ENCODE data around the gene MEOX1. TPM values are rescaled to one million over a fixed set of nuclear protein-coding genes. Genes with fewer than 3 reads are reported as not detected.

Gene MEOX1
- total and polyA plus RNA-seq, 2 donors, result 2.1 to 9.0 TPM

DNA sequence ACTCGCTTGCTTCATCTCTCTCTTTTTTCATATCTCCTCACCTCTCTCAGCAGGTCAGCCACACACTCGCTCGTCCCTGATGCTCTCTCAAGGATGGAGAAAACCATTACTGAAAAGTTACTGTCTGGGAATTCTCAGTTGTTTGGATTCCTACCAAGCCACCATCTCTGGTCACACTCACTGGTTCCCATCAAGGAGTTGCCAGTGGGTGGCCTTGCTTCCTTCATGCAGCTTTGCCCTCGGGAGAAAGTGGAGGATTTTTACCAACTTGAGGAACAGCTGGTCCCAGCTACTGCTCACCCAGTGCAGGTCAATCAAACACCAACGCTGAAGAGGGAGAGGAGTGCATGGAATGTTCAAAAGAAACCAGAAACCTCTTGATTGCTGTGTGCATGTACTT, 25.3 kb downstream of the MEOX1 start:
- no peak for DNase-seq (ENCODE audit: low read depth in 6 of 9, low spot score in 9 of 9)
- Histone ChIP-seq H3K9me3 (ENCODE audit: control insufficient read depth in 2 of 2, insufficient read depth in 1 of 2, low read length in 1 of 2) (no peaks in the 10 kb centered on the region), H3K36me3 (ENCODE audit: control insufficient read depth in 2 of 2, insufficient read depth in 2 of 2, low read length in 1 of 2) (no peaks in the 10 kb centered on the region), H3K27me3 (ENCODE audit: control insufficient read depth in 2 of 2, insufficient read depth in 1 of 2, low read length in 1 of 2) (no peaks in the 10 kb centered on the region), H3K27ac (ENCODE audit: low read depth in 1 of 2, low read length in 1 of 2) (no peak overlapping the region), H3K4me1 (ENCODE audit: control insufficient read depth in 2 of 2, insufficient read depth in 2 of 2, low read length in 2 of 2) (peaks cover 0 to 18% of the 10 kb centered on the region in 2 donors), H3K4me3 (ENCODE audit: low read length in 2 of 2) (no peak overlapping the region)
- 93% methylated on average over 5 of the region's 5 CpGs for WGBS

DNA sequence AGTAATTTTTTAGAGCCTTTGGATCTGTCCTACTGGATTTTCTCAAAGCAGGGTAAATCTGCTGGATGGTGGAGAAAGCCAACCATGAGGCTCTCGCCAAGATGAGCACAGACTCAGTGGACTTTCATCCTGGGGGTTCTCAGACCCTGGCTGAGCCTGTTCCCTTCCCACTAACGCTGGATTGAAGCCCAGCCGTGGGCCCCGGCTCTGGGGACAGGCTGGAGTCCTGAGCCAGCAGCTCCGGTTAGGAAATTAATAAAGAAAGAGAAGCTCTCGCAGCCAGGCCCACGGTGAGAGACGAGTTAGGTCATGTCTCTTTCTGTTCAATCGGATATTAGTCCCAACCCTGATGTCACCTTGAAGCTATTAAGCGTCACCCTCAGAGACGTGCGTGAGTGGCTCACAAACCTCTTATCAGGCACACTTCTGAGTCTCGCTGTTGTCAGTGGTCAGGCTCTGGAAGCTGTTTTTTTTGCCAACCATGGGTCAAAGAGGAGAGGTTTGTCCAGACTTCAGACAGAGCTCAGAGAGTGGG, 27.1 kb downstream of the MEOX1 start:
- peaks cover 0 to under 1% of the 10 kb centered on the region in 2 donors for H3K27me3 ChIP-seq (ENCODE audit: control insufficient read depth in 2 of 2, insufficient read depth in 1 of 2, low read length in 1 of 2)
- H3K27ac ChIP-seq (ENCODE audit: low read depth in 1 of 2, low read length in 1 of 2), result peak overlapping the region in 1 of 2 donors; percentile 52
- DNase-seq (ENCODE audit: low read depth in 6 of 9, low spot score in 9 of 9), result no peak
- H3K4me3 ChIP-seq (ENCODE audit: low read length in 2 of 2), result no peak overlapping the region
- H3K4me1 ChIP-seq (ENCODE audit: control insufficient read depth in 2 of 2, insufficient read depth in 2 of 2, low read length in 2 of 2), result peaks cover 0 to 7% of the 10 kb centered on the region in 2 donors
- 88% methylated on average over 13 of the region's 13 CpGs for WGBS
- H3K9me3 ChIP-seq (ENCODE audit: control insufficient read depth in 2 of 2, insufficient read depth in 1 of 2, low read length in 1 of 2), result no peaks in the 10 kb centered on the region
- no peaks in the 10 kb centered on the region for H3K36me3 ChIP-seq (ENCODE audit: control insufficient read depth in 2 of 2, insufficient read depth in 2 of 2, low read length in 1 of 2)

GRCh38 chr17:43632221-43632620, 29.5 kb downstream of the MEOX1 start:
- no peaks in the 10 kb centered on the region for H3K9me3 ChIP-seq (ENCODE audit: control insufficient read depth in 2 of 2, insufficient read depth in 1 of 2, low read length in 1 of 2)
- no peak for DNase-seq (ENCODE audit: low read depth in 6 of 9, low spot score in 9 of 9)
- H3K27ac ChIP-seq (ENCODE audit: low read depth in 1 of 2, low read length in 1 of 2), result no peak overlapping the region
- no peak overlapping the region for H3K4me3 ChIP-seq (ENCODE audit: low read length in 2 of 2)
- peaks cover 0 to 9% of the 10 kb centered on the region in 2 donors for H3K27me3 ChIP-seq (ENCODE audit: control insufficient read depth in 2 of 2, insufficient read depth in 1 of 2, low read length in 1 of 2)
- H3K4me1 ChIP-seq (ENCODE audit: control insufficient read depth in 2 of 2, insufficient read depth in 2 of 2, low read length in 2 of 2), result peaks cover 0 to 7% of the 10 kb centered on the region in 2 donors
- H3K36me3 ChIP-seq (ENCODE audit: control insufficient read depth in 2 of 2, insufficient read depth in 2 of 2, low read length in 1 of 2), result no peaks in the 10 kb centered on the region
- 96% methylated on average over 10 of the region's 10 CpGs for WGBS

DNA sequence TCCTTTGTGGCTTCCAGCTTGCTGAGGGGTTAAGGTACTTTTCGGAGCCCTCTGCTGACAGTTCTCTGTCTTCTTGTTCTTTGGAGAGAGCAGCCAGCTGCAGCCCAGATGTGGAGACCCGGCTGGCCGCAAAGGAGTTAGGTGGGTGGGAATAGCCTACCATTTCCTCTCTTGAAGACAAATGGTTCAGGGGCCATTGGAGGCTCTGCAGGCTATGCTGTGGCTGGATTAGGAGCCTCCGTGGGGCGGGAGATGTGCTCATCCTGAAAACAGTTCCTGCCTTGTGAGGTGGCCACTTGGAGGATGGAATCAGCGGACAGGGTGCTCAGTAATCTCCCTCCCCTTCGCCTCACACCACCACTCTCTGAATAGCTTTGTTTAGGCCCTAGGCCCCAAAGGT, 30.3 kb downstream of the MEOX1 start:
- Histone ChIP-seq H3K9me3 (ENCODE audit: control insufficient read depth in 2 of 2, insufficient read depth in 1 of 2, low read length in 1 of 2) (no peaks in the 10 kb centered on the region), H3K27me3 (ENCODE audit: control insufficient read depth in 2 of 2, insufficient read depth in 1 of 2, low read length in 1 of 2) (peaks cover 0 to 9% of the 10 kb centered on the region in 2 donors), H3K4me1 (ENCODE audit: control insufficient read depth in 2 of 2, insufficient read depth in 2 of 2, low read length in 2 of 2) (peaks cover 0 to 7% of the 10 kb centered on the region in 2 donors), H3K4me3 (ENCODE audit: low read length in 2 of 2) (no peak overlapping the region), H3K36me3 (ENCODE audit: control insufficient read depth in 2 of 2, insufficient read depth in 2 of 2, low read length in 1 of 2) (no peaks in the 10 kb centered on the region), H3K27ac (ENCODE audit: low read depth in 1 of 2, low read length in 1 of 2) (no peak overlapping the region)
- DNase-seq (ENCODE audit: low read depth in 6 of 9, low spot score in 9 of 9), result no peak
- WGBS, result 96% methylated on average over 7 of the region's 7 CpGs

DNA sequence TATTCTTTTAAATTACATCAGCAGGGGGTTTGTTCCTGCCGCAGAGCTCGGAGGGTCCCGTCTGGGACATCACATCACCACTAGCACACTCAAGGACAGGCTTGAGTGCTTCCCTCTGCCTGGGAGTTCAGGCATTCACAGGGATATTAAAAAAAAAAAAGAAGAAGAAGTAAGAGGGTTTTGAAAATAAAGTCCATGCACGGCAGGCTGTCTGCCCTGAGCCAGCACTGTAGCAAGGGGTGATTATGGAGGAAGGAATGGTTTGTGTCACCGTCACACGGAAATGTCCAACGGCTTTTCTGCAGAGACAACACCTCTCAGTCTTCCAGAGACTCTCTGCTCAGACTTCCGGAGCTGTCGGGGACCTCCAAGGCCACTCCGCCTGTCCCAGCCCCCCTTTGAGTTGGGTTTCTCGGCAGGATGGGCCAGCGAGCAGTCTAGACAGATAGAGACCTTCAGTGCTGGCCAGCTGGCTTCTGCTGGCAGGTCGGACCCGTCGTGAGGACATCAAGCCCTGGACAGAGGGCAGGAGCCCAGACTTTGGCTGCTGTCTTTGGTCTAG, 33.6 kb downstream of the MEOX1 start:
- Histone ChIP-seq H3K4me1 (ENCODE audit: control insufficient read depth in 2 of 2, insufficient read depth in 2 of 2, low read length in 2 of 2) (no peaks in the 10 kb centered on the region), H3K27ac (ENCODE audit: low read depth in 1 of 2, low read length in 1 of 2) (no peak overlapping the region), H3K27me3 (ENCODE audit: control insufficient read depth in 2 of 2, insufficient read depth in 1 of 2, low read length in 1 of 2) (peaks cover 0 to 10% of the 10 kb centered on the region in 2 donors), H3K9me3 (ENCODE audit: control insufficient read depth in 2 of 2, insufficient read depth in 1 of 2, low read length in 1 of 2) (no peaks in the 10 kb centered on the region), H3K36me3 (ENCODE audit: control insufficient read depth in 2 of 2, insufficient read depth in 2 of 2, low read length in 1 of 2) (no peaks in the 10 kb centered on the region), H3K4me3 (ENCODE audit: low read length in 2 of 2) (no peak overlapping the region)
- WGBS, result 70% methylated on average over 15 of the region's 15 CpGs
- no peak for DNase-seq (ENCODE audit: low read depth in 6 of 9, low spot score in 9 of 9)

GRCh38 chr17:43627653-43628052, 34.1 kb downstream of the MEOX1 start:
- no peak overlapping the region for H3K27ac ChIP-seq (ENCODE audit: low read depth in 1 of 2, low read length in 1 of 2)
- DNase-seq (ENCODE audit: low read depth in 6 of 9, low spot score in 9 of 9), result no peak
- H3K9me3 ChIP-seq (ENCODE audit: control insufficient read depth in 2 of 2, insufficient read depth in 1 of 2, low read length in 1 of 2), result no peaks in the 10 kb centered on the region
- peaks cover 0 to 11% of the 10 kb centered on the region in 2 donors for H3K27me3 ChIP-seq (ENCODE audit: control insufficient read depth in 2 of 2, insufficient read depth in 1 of 2, low read length in 1 of 2)
- WGBS, result 70% methylated on average over 5 of the region's 5 CpGs
- no peak overlapping the region for H3K4me3 ChIP-seq (ENCODE audit: low read length in 2 of 2)
- no peaks in the 10 kb centered on the region for H3K4me1 ChIP-seq (ENCODE audit: control insufficient read depth in 2 of 2, insufficient read depth in 2 of 2, low read length in 2 of 2)
- no peaks in the 10 kb centered on the region for H3K36me3 ChIP-seq (ENCODE audit: control insufficient read depth in 2 of 2, insufficient read depth in 2 of 2, low read length in 1 of 2)

- H3K4me3 ChIP-seq (ENCODE audit: low read length in 2 of 2), result no peak overlapping the region
- H3K27me3 ChIP-seq (ENCODE audit: control insufficient read depth in 2 of 2, insufficient read depth in 1 of 2, low read length in 1 of 2), result peaks cover 0 to 11% of the 10 kb centered on the region in 2 donors
- no peaks in the 10 kb centered on the region for H3K36me3 ChIP-seq (ENCODE audit: control insufficient read depth in 2 of 2, insufficient read depth in 2 of 2, low read length in 1 of 2)
- DNase-seq (ENCODE audit: low read depth in 6 of 9, low spot score in 9 of 9), result no peak
- no peak overlapping the region for H3K27ac ChIP-seq (ENCODE audit: low read depth in 1 of 2, low read length in 1 of 2)
- 96% methylated on average over 3 of the region's 3 CpGs for WGBS
- H3K4me1 ChIP-seq (ENCODE audit: control insufficient read depth in 2 of 2, insufficient read depth in 2 of 2, low read length in 2 of 2), result no peaks in the 10 kb centered on the region
- no peaks in the 10 kb centered on the region for H3K9me3 ChIP-seq (ENCODE audit: control insufficient read depth in 2 of 2, insufficient read depth in 1 of 2, low read length in 1 of 2)
Observed at GRCh38 chr17:43626023-43626422, 35.7 kb downstream of the MEOX1 start.

DNA sequence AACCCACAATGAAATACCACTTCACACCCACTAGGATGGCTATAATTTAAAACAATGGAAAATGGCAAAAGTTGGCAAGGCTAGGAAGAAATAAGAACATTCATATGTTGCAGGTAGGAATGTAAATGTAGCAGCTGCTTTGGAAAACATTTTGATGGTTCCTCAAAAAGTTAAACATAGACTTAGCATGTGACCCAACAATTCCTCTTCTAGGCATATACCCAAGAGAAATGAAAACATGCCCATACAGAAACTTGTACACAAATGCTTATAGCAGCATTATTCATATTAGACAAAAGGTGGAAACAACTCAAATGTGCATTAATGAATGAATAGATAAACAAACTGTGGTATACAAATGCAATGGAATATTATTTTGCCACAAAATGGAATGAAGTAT, 36.1 kb downstream of the MEOX1 start:
- Histone ChIP-seq H3K27me3 (ENCODE audit: control insufficient read depth in 2 of 2, insufficient read depth in 1 of 2, low read length in 1 of 2) (peaks cover 0 to 11% of the 10 kb centered on the region in 2 donors), H3K27ac (ENCODE audit: low read depth in 1 of 2, low read length in 1 of 2) (no peak overlapping the region), H3K4me3 (ENCODE audit: low read length in 2 of 2) (no peak overlapping the region), H3K4me1 (ENCODE audit: control insufficient read depth in 2 of 2, insufficient read depth in 2 of 2, low read length in 2 of 2) (no peaks in the 10 kb centered on the region), H3K9me3 (ENCODE audit: control insufficient read depth in 2 of 2, insufficient read depth in 1 of 2, low read length in 1 of 2) (no peaks in the 10 kb centered on the region), H3K36me3 (ENCODE audit: control insufficient read depth in 2 of 2, insufficient read depth in 2 of 2, low read length in 1 of 2) (no peaks in the 10 kb centered on the region)
- DNase-seq (ENCODE audit: low read depth in 6 of 9, low spot score in 9 of 9), result no peak

GRCh38 chr17:43620581-43620980, 41.1 kb downstream of the MEOX1 start:
- Histone ChIP-seq H3K4me3 (ENCODE audit: low read length in 2 of 2) (no peak overlapping the region), H3K27ac (ENCODE audit: low read depth in 1 of 2, low read length in 1 of 2) (no peak overlapping the region), H3K36me3 (ENCODE audit: control insufficient read depth in 2 of 2, insufficient read depth in 2 of 2, low read length in 1 of 2) (no peaks in the 10 kb centered on the region), H3K27me3 (ENCODE audit: control insufficient read depth in 2 of 2, insufficient read depth in 1 of 2, low read length in 1 of 2) (peaks cover 0 to 2% of the 10 kb centered on the region in 2 donors), H3K9me3 (ENCODE audit: control insufficient read depth in 2 of 2, insufficient read depth in 1 of 2, low read length in 1 of 2) (no peaks in the 10 kb centered on the region), H3K4me1 (ENCODE audit: control insufficient read depth in 2 of 2, insufficient read depth in 2 of 2, low read length in 2 of 2) (no peaks in the 10 kb centered on the region)
- no peak for DNase-seq (ENCODE audit: low read depth in 6 of 9, low spot score in 9 of 9)
- WGBS, result 63% methylated on average over 2 of the region's 2 CpGs

Measured in thymus (tissue), 11 donors.